ENCODE results near the gene KCMF1.

Gene KCMF1

GRCh38 chr2:85078536-85078935 lies 107.6 kb downstream of the KCMF1 start:
- no peak for DNase-seq (ENCODE audit: low spot score)

- no peak for DNase-seq (ENCODE audit: low spot score)
Measured at GRCh38 chr2:85083092-85083491, 112.1 kb downstream of the KCMF1 start.

- DNase-seq (ENCODE audit: low spot score) = no peak
Measured at GRCh38 chr2:85085563-85085962, 114.6 kb downstream of the KCMF1 start.

GRCh38 chr2:85087541-85087940 lies 116.6 kb downstream of the KCMF1 start:
- DNase-seq (ENCODE audit: low spot score) = no peak

GRCh38 chr2:85088921-85089320 lies 118.0 kb downstream of the KCMF1 start:
- no peak for DNase-seq (ENCODE audit: low spot score)

GRCh38 chr2:85089585-85089984 lies 118.6 kb downstream of the KCMF1 start:
- DNase-seq (ENCODE audit: low spot score) = peak; percentile 80

- DNase-seq (ENCODE audit: low spot score) = no peak
Measured at GRCh38 chr2:85091838-85092237, 120.9 kb downstream of the KCMF1 start.

- DNase-seq (ENCODE audit: low spot score) = no peak
Measured at GRCh38 chr2:85095094-85095493, 124.1 kb downstream of the KCMF1 start.

- DNase-seq (ENCODE audit: low spot score) = no peak
Measured at GRCh38 chr2:85096616-85097015, 125.7 kb downstream of the KCMF1 start.

GRCh38 chr2:85104228-85104627 lies 133.3 kb downstream of the KCMF1 start:
- DNase-seq (ENCODE audit: low spot score) = no peak

- no peak for DNase-seq (ENCODE audit: low spot score)
Measured at GRCh38 chr2:85106489-85107180, 135.7 kb downstream of the KCMF1 start.

Measured in left forelimb (tissue), 1 donor.